Smooth muscle cell (in vitro differentiated cells): ENCODE results near the gene TBC1D22A. TPM values are rescaled to one million over a fixed set of nuclear protein-coding genes. Genes with fewer than 3 reads are reported as not detected.

Experiments used
- DNase-seq: peaks from one replicate; lab custom pipeline; 2025; ENCODE audit not compliant: unreplicated experiment; lab: John Stamatoyannopoulos, UW
- H2AFZ ChIP-seq: fragments of 200-600 bp; sonication (generic); 2 replicates; pipeline ENCODE4 v1.6.0; 2016; ENCODE audit warnings: antibody characterized with exemption, low read depth, mild to moderate bottlenecking
- H3F3A ChIP-seq: fragments of 200-600 bp; sonication (generic); 2 replicates; pipeline ENCODE4 v1.6.0; 2017; ENCODE audit warnings: antibody characterized with exemption, low read depth
- H3K27ac ChIP-seq: fragments of 200-600 bp; sonication (generic); 2 replicates; pipeline ENCODE4 v1.5.1; 2016; ENCODE audit warnings: low read depth, mild to moderate bottlenecking
- H3K27me3 ChIP-seq: fragments of 200-600 bp; sonication (generic); 2 replicates; pipeline ENCODE4 v1.6.1; 2016; ENCODE audit warnings: low read depth, mild to moderate bottlenecking
- H3K36me3 ChIP-seq: fragments of 200-600 bp; sonication (generic); 2 replicates; pipeline ENCODE4 v1.5.1; 2016; ENCODE audit warnings: low read depth
- H3K4me1 ChIP-seq: fragments of 200-600 bp; sonication (generic); 2 replicates; pipeline ENCODE4 v1.5.1; 2016; ENCODE audit warnings: low read depth
- H3K4me2 ChIP-seq: fragments of 200-600 bp; sonication (generic); 2 replicates; pipeline ENCODE4 v1.6.0; 2016; ENCODE audit warnings: mild to moderate bottlenecking
- H3K4me3 ChIP-seq: fragments of 200-600 bp; sonication (generic); 2 replicates; pipeline ENCODE4 v1.5.1; 2016; ENCODE audit warnings: mild to moderate bottlenecking
- H3K79me2 ChIP-seq: fragments of 200-600 bp; sonication (generic); 2 replicates; pipeline ENCODE4 v1.6.0; 2016; ENCODE audit warnings: low read depth, mild to moderate bottlenecking
- H3K9ac ChIP-seq: fragments of 200-600 bp; sonication (generic); 2 replicates; pipeline ENCODE4 v1.6.0; 2016; ENCODE audit warnings: low read depth
- H3K9me3 ChIP-seq: fragments of 200-600 bp; sonication (generic); replicated peaks from 2 replicates; pipeline ENCODE4 v1.5.1; 2016; ENCODE audit warnings: low read depth
- H4K20me1 ChIP-seq: fragments of 200-600 bp; sonication (generic); 2 replicates; pipeline ENCODE4 v1.6.0; 2016; ENCODE audit warnings: low read depth
- WGBS: methylation state at CpG from one replicate; pipeline ENCODE4 v1.1.7; 2016; ENCODE audit warnings: low lambda C conversion rate; 5-methylcytosine and 5-hydroxymethylcytosine counted together
- polyA plus RNA-seq: library from polyadenylated mRNA; unstranded; fragments of >200 nt; fragmentation: Nextera tagmentation; extraction: Ambion mirVana; gene quantifications from 2 replicates; pipeline ENCODE4 v1.2.1, GENCODE V29; 2016
- total RNA-seq: library from RNA; depleted of rRNA; stranded (reverse); fragments of >200 nt; gene quantifications from 2 replicates; pipeline ENCODE4 v1.2.3, GENCODE V29; 2014
- TF ChIP-seq, protein P1 (sequence below): fragments of 200-600 bp; sonication (generic); IDR thresholded peaks from 2 replicates; pipeline ENCODE4 v1.5.1; 2017; ENCODE audit warnings: borderline replicate concordance, mild to moderate bottlenecking, antibody characterized with exemption; ENCODE audit not compliant: insufficient read depth, poor library complexity, severe bottlenecking

Gene TBC1D22A
- total and polyA plus RNA-seq, 2 experiments from 2014 or later = 12.5 to 14.4 TPM

DNA sequence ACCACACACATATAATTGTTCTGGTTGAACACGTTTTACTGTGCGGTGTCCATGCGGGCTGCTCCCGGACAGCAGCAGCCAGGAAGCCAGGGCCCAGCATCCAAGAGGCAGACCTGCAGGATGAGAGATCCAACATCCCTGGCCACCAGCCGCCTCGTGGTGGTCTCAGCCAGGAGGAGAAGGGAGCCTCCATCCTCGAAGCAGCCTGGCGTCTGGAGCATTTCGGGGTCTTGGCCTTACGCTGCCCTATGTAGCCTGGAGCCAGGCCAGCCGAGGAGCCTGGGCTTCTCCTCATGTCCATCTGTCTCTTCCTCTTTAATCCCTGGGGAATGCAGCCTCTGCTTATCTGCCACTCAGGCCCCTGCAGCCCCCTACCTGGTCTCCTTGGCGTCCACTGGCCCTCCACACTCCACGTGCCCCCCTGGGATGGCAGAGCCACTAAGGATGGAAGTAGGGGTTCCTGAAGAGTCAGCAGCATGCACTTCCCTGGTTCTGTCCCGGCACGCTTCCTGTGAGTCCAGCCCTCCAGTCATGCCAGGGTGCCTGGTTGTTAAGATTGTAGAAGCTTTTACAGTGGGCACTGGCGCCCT is 253.2 kb downstream of the TBC1D22A start:
- H4K20me1 ChIP-seq = peaks cover 72% of the 10 kb centered on the region
- no peak overlapping the region for H3K4me2 ChIP-seq
- 92% methylated on average over 16 of the region's 16 CpGs for WGBS
- no peaks in the 10 kb centered on the region for H3K79me2 ChIP-seq
- DNase-seq = no peak
- H3F3A ChIP-seq = no peaks in the 10 kb centered on the region
- TF ChIP-seq, protein P1, sequence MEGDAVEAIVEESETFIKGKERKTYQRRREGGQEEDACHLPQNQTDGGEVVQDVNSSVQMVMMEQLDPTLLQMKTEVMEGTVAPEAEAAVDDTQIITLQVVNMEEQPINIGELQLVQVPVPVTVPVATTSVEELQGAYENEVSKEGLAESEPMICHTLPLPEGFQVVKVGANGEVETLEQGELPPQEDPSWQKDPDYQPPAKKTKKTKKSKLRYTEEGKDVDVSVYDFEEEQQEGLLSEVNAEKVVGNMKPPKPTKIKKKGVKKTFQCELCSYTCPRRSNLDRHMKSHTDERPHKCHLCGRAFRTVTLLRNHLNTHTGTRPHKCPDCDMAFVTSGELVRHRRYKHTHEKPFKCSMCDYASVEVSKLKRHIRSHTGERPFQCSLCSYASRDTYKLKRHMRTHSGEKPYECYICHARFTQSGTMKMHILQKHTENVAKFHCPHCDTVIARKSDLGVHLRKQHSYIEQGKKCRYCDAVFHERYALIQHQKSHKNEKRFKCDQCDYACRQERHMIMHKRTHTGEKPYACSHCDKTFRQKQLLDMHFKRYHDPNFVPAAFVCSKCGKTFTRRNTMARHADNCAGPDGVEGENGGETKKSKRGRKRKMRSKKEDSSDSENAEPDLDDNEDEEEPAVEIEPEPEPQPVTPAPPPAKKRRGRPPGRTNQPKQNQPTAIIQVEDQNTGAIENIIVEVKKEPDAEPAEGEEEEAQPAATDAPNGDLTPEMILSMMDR = no peak
- no peaks in the 10 kb centered on the region for H3K27me3 ChIP-seq
- no peak overlapping the region for H3K4me3 ChIP-seq
- H3K9ac ChIP-seq = no peak overlapping the region
- H3K9me3 ChIP-seq = no peaks in the 10 kb centered on the region
- H3K4me1 ChIP-seq = no peaks in the 10 kb centered on the region
- H3K36me3 ChIP-seq = no peaks in the 10 kb centered on the region
- H2AFZ ChIP-seq = no peak overlapping the region
- no peak overlapping the region for H3K27ac ChIP-seq

DNA sequence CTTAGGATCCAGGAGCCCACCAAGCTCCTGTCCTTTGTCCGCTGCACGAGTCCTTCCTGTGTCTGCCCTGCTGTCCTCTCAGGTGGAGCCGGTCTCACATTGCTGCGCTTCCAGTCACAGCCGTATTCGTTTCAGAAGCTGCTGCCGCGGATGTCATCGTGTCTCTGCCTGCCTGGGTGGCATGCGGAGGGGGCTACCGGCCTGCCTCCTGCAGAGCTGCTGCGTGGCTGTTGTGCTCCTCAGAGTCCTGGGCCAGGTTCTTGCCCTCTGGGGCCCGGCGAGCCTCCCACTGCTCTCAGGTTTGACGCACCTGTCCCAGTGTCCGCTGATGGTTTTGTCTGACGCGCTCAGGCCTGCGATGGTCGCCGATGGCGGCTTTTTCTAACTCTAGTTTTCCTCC is 254.2 kb downstream of the TBC1D22A start:
- Histone ChIP-seq H3K36me3 (no peaks in the 10 kb centered on the region), H3K4me1 (no peaks in the 10 kb centered on the region), H3K9ac (no peak overlapping the region), H3K4me2 (no peak overlapping the region), H3K27ac (no peak overlapping the region), H3F3A (no peaks in the 10 kb centered on the region), H3K27me3 (no peaks in the 10 kb centered on the region), H3K79me2 (no peaks in the 10 kb centered on the region), H3K9me3 (no peaks in the 10 kb centered on the region), H4K20me1 (peaks cover 70% of the 10 kb centered on the region), H2AFZ (no peak overlapping the region), H3K4me3 (no peak overlapping the region)
- 94% methylated on average over 22 of the region's 22 CpGs for WGBS
- TF ChIP-seq, protein P1 = no peak
- DNase-seq = no peak

DNA sequence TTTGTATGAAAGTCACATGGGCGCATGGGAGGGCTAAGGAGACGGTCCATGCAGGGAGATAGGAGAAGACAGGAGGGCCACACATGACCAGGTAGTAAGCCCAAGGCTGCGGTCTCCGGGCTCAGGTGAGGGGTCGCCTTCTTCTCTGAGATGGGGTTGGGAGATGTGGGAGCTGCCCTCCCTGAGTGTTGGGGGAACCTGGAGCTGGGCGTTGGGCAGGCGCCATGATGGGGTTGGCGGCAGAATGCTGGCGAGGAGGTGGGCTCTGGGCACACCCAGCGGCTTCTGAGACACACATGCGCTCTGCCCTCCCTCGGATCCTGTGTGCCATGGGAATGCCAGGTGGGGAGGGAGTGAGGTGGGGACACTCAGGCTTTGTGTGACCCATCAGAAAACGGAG is 254.8 kb downstream of the TBC1D22A start:
- Histone ChIP-seq H3K9ac (no peak overlapping the region), H3K4me1 (no peaks in the 10 kb centered on the region), H2AFZ (no peak overlapping the region), H3K36me3 (no peaks in the 10 kb centered on the region), H3K27ac (no peak overlapping the region), H3K4me3 (no peak overlapping the region), H3K79me2 (no peaks in the 10 kb centered on the region), H3K4me2 (no peak overlapping the region), H3K27me3 (no peaks in the 10 kb centered on the region), H4K20me1 (peaks cover 64% of the 10 kb centered on the region), H3K9me3 (no peaks in the 10 kb centered on the region), H3F3A (no peaks in the 10 kb centered on the region)
- 89% methylated on average over 13 of the region's 13 CpGs for WGBS
- DNase-seq = no peak
- TF ChIP-seq, protein P1 = no peak
